ENCODE data around the gene CBX4. TPM values are rescaled to one million over a fixed set of nuclear protein-coding genes. Genes with fewer than 3 reads are reported as not detected.
A peak's percentile ranks its signal among the peaks of the same experiment; 100 is the strongest.

CBX4 gene
- total and polyA plus RNA-seq, 7 experiments from 2014 or later = 4.0 to 134 (median 78.3) TPM

DNA sequence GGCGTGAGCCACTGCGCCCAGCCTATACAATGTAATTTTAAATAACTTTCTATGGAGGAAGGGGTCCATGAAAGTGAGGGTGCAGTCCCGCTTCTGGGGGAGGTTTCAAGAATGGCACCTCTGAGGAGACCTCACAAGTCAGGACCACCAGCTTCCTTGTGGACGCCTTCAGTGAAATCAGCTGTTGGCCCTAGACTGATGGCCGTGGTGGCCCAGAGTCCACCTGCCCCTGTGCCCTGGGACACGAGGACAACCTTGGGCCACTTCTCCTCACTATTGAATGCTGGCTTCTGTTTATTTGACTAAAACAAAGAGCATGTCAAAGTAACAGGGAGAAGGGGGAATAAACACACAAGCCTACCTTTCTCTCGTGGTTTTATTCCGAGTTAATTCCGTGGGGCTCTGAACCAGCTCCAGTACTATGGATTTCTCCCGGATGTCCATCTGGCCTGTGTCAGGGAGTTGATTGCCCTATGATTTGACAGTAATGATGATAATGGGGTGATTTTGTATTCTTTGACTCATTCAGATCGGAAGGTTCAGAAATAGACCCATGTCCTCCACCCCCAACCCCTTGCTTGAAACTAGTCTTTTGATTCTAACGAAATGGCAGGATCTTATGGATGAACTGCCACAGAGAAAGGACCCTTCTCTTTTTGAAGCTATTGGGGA, 8.6 kb upstream of the CBX4 start:
- intact Hi-C loops (cut with micrococcal nuclease) = loop anchor here in 1 of 2 donors (5.0 to 10.0 kb wide), 3 partner anchors 67 to 1547 kb away; partner anchors contain the start of gene BAHCC1
- peaks cover 14 to 16% of the 10 kb centered on the region in 2 donors for H3K4me1 ChIP-seq (ENCODE audit: control insufficient read depth in 2 of 2, insufficient read depth in 2 of 2, low read length in 2 of 2)
- Mint-ChIP-seq H3K4me1 (peaks cover 0 to 19% (median 10%) of the 10 kb centered on the region in 7 donors), H3K27me3 (peaks cover 2 to 33% (median 13%) of the 10 kb centered on the region in 5 donors), H3K4me3 (no peak overlapping the region), H3K27ac (no peak overlapping the region), H3K9me3 (no peaks in the 10 kb centered on the region), H3K36me3 (no peaks in the 10 kb centered on the region)
- no peak for DNase-seq
- no peak for ATAC-seq
- H3K27ac ChIP-seq (ENCODE audit: low read depth, low read length) = no peak overlapping the region
- no peaks in the 10 kb centered on the region for H3K36me3 ChIP-seq (ENCODE audit: control insufficient read depth in 2 of 3, insufficient read depth in 3 of 3, low read length in 3 of 3)
- H3K4me3 ChIP-seq (ENCODE audit: low read length) = no peak overlapping the region
- H3K27me3 ChIP-seq (ENCODE audit: control insufficient read depth in 2 of 2, insufficient read depth in 2 of 2, low read length in 2 of 2) = peaks cover 0 to 6% of the 10 kb centered on the region in 2 donors
- H3K9me3 ChIP-seq (ENCODE audit: control insufficient read depth in 2 of 3, low read length in 3 of 3) = no peaks in the 10 kb centered on the region
- ChIA-PET POLR2A (no interaction called here), CTCF (interaction anchor here (1.0 to 1.7 kb wide), 2 partner anchors 69 to 102 kb away, joined by 3 to 4 read pairs; no protein-coding TSS in a partner anchor)

DNA sequence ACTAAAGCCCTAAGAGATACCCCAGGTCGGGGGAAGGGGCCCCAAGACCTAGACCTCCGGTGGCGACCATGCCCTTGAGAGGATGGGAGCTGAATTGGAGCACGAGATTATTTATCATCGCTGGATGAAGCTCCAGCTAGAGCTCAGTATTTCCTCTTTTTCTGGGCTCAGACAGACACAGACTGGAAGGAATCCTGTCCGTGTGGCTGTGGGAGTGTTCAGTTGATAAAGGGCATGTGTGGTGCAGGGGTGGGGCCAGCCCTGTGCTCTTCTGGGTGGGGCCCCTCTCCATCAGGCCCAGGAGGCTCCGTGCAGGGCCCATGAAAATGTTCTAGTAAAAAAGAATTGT, 6.3 kb upstream of the CBX4 start:
- intact Hi-C loops (cut with micrococcal nuclease) = loop anchor here in 1 of 2 donors (5.0 to 10.0 kb wide), 3 partner anchors 69 to 1549 kb away; partner anchors contain the start of gene BAHCC1
- CTCF ChIA-PET = interaction anchor here (0.6 kb wide), 2 partner anchors 10 to 26 kb away, joined by 3 read pairs; no protein-coding TSS in a partner anchor
- POLR2A ChIA-PET = interaction anchor here (0.6 kb wide), 1 partner anchor 52 kb away, joined by 3 read pairs; no protein-coding TSS in a partner anchor

DNA sequence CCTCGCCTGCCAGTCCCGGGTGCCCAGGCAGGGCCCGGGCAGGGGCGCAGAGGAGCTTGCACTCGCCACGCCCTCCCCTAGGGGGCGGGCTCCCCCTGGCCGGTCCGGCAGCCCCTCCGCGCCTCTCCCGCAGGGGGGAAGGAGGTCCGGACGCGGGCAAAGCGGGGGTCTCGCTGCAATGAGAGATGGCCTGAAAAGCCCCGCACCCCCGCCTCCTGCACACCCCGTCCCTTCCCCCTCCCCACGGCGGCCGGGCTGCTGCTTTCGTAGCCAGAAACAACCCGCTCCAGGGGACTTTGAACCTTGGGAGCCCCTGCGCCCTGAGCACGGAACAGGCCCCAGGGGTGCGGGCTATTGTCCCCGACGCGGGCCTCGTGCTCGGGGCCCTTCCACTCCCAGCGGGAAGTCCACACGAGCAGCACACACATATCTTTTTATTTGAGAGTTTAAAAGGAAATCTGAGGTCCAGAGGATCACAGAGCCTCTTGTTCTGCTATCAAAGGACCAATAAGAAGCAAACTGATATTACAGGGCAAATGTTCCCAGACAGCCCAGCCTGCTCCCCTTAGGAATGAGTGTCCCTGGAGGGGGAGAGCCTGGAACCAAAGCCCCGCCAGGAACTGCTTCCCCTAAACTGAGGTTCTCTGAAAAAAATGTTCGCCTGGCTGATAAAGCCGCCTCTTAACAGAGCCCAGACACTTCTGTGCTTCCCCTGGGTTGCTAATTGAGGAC, 5.8 kb upstream of the CBX4 start:
- Histone ChIP-seq H3K27me3 (ENCODE audit: control insufficient read depth in 2 of 2, insufficient read depth in 2 of 2, low read length in 2 of 2) (peaks cover 15 to 30% of the 10 kb centered on the region in 2 donors), H3K4me3 (ENCODE audit: low read length) (no peak overlapping the region), H3K9me3 (ENCODE audit: control insufficient read depth in 2 of 3, low read length in 3 of 3) (no peaks in the 10 kb centered on the region), H3K4me1 (ENCODE audit: control insufficient read depth in 2 of 2, insufficient read depth in 2 of 2, low read length in 2 of 2) (peaks cover 39 to 44% of the 10 kb centered on the region in 2 donors), H3K36me3 (ENCODE audit: control insufficient read depth in 2 of 3, insufficient read depth in 3 of 3, low read length in 3 of 3) (no peaks in the 10 kb centered on the region), H3K27ac (ENCODE audit: low read depth, low read length) (no peak overlapping the region)
- intact Hi-C loops (cut with micrococcal nuclease) = loop anchor here (1.0 to 10.0 kb wide), 5 partner anchors 70 to 1550 kb away; partner anchors contain the start of gene BAHCC1 (in 1 of the 2)
- Mint-ChIP-seq H3K4me3 (peak overlapping the region in 8 of 10 donors; percentile 12 to 95 (median 40)), H3K36me3 (no peaks in the 10 kb centered on the region), H3K9me3 (no peaks in the 10 kb centered on the region), H3K27ac (no peak overlapping the region), H3K27me3 (peaks cover 13 to 57% (median 29%) of the 10 kb centered on the region in 5 donors), H3K4me1 (peaks cover 7 to 40% (median 26%) of the 10 kb centered on the region in 7 donors)
- ChIA-PET POLR2A (interaction anchor here (1.3 kb wide), 1 partner anchor 10 kb away, joined by 4 read pairs; no protein-coding TSS in a partner anchor), CTCF (interaction anchor here (0.6 kb wide), 2 partner anchors 10 to 25 kb away, joined by 3 read pairs; no protein-coding TSS in a partner anchor)
- DNase-seq = peak in 7 of 9 donors; percentile 28 to 72 (median 42)
- peak; percentile 69 for ATAC-seq

More for the DNA sequence above, 6.3 kb upstream of the CBX4 start:
- Histone ChIP-seq H3K27ac (ENCODE audit: low read depth, low read length) (no peak overlapping the region), H3K9me3 (ENCODE audit: control insufficient read depth in 2 of 3, low read length in 3 of 3) (no peaks in the 10 kb centered on the region), H3K4me1 (ENCODE audit: control insufficient read depth in 2 of 2, insufficient read depth in 2 of 2, low read length in 2 of 2) (peaks cover 35 to 38% of the 10 kb centered on the region in 2 donors), H3K27me3 (ENCODE audit: control insufficient read depth in 2 of 2, insufficient read depth in 2 of 2, low read length in 2 of 2) (peaks cover 15 to 27% of the 10 kb centered on the region in 2 donors), H3K4me3 (ENCODE audit: low read length) (no peak overlapping the region), H3K36me3 (ENCODE audit: control insufficient read depth in 2 of 3, insufficient read depth in 3 of 3, low read length in 3 of 3) (no peaks in the 10 kb centered on the region)
- peaks cover 13 to 53% (median 27%) of the 10 kb centered on the region in 5 donors for H3K27me3 Mint-ChIP-seq
- H3K9me3 Mint-ChIP-seq = no peaks in the 10 kb centered on the region
- no peak for DNase-seq
- H3K36me3 Mint-ChIP-seq = no peaks in the 10 kb centered on the region
- peak overlapping the region in 1 of 9 donors; percentile 16 for H3K27ac Mint-ChIP-seq
- ATAC-seq = peak; percentile 40
- peaks cover 7 to 35% (median 21%) of the 10 kb centered on the region in 7 donors for H3K4me1 Mint-ChIP-seq
- peak overlapping the region in 2 of 10 donors; percentile 11 to 95 for H3K4me3 Mint-ChIP-seq

DNA sequence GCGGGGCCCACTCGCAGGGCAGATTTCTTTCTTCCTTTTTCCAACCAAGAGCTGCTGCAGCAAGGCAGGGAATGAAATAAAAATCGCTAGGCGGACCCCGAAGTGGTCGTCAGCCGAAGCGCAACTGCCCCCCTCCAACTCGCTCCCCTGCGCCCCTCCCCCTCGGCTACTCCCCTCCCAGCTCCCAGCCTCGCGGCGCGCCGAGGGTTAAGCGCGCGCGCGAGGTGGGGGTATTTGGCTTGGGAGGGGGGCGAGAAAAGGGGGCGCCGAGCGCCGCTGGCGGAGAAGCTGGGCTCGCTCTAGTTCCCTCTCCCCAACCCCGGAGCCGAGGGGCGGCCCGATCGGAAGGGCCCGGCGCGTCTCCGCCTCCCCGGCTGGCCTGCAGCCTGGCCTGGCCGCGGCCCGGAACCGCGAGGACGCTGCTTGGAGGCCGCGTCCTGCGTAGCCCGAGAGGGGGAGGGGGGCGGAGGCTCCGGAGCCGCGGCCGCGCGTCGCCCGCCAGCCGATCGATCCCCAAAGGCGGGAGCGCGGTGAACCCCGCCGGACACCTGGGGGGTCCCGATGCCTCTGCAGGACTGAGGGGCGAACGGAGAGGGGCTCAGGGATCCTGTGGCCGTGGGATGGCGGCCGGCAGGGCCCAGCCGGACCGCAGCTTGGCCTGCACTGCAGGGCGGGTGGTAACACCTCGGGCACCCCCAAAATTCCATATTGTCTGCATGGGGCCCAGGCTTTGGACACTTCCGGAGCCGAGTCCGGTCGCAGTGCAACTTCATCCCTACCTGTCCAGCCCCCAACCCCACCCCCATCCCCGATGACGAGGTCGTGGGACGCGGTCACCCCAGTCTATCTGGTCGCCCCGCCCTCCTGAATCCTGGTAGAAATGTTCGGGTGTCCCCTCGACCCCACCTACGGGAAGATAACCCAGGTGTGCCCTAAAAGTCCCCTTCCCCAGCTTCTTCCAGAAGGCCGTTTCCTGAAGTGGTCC, 4.9 kb upstream of the CBX4 start:
- intact Hi-C loops (cut with micrococcal nuclease) = loop anchor here (1.0 to 10.0 kb wide), 4 partner anchors 71 to 1551 kb away; partner anchors contain the start of gene BAHCC1 (in 1 of the 2)
- peaks cover 13 to 61% (median 29%) of the 10 kb centered on the region in 5 donors for H3K27me3 Mint-ChIP-seq
- ATAC-seq (no peak), DNase-seq (no peak)
- H3K4me1 ChIP-seq (ENCODE audit: control insufficient read depth in 2 of 2, insufficient read depth in 2 of 2, low read length in 2 of 2) = peaks cover 40 to 50% of the 10 kb centered on the region in 2 donors
- peak overlapping the region in 1 of 9 donors; percentile 62 for H3K27ac Mint-ChIP-seq
- H3K27ac ChIP-seq (ENCODE audit: low read depth, low read length) = no peak overlapping the region
- ChIA-PET CTCF (no interaction called here), POLR2A (interaction anchor here (0.6 to 1.3 kb wide), 4 partner anchors 8 to 1298 kb away, joined by 3 to 4 read pairs (median 3); no protein-coding TSS in a partner anchor)
- peaks cover 15 to 34% of the 10 kb centered on the region in 2 donors for H3K27me3 ChIP-seq (ENCODE audit: control insufficient read depth in 2 of 2, insufficient read depth in 2 of 2, low read length in 2 of 2)
- H3K9me3 Mint-ChIP-seq = no peaks in the 10 kb centered on the region
- peak overlapping the region; percentile 76 to 96 (median 84) for H3K4me3 Mint-ChIP-seq
- no peaks in the 10 kb centered on the region for H3K36me3 Mint-ChIP-seq
- H3K4me3 ChIP-seq (ENCODE audit: low read length) = peak overlapping the region; percentile 43
- peaks cover 7 to 43% (median 26%) of the 10 kb centered on the region in 7 donors for H3K4me1 Mint-ChIP-seq
- no peaks in the 10 kb centered on the region for H3K36me3 ChIP-seq (ENCODE audit: control insufficient read depth in 2 of 3, insufficient read depth in 3 of 3, low read length in 3 of 3)
- no peaks in the 10 kb centered on the region for H3K9me3 ChIP-seq (ENCODE audit: control insufficient read depth in 2 of 3, low read length in 3 of 3)

DNA sequence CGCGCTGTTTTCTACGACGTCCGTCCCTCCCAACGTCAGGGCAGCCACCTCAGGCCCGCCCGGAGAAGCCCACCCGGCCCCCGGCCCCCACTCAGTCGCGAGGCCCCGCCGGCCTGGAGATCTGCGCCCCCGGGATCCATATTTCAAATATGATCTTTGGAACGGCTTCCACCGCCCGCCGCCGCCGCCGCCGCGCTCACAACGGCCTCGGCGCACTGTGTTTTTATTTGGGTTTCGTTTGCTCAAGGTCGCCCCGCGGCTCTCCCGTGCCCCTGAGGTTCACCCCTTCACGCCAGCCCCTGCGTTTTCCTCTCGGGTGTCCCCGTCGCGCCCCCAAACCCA, 4.2 kb upstream of the CBX4 start:
- H3K36me3 Mint-ChIP-seq = no peaks in the 10 kb centered on the region
- intact Hi-C loops (cut with micrococcal nuclease) = loop anchor here in 1 of 2 donors (5.0 to 10.0 kb wide), 3 partner anchors 71 to 1551 kb away; partner anchors contain the start of gene BAHCC1
- peak overlapping the region; percentile 43 for H3K4me3 ChIP-seq (ENCODE audit: low read length)
- peaks cover 0 to 2% (median 0%) of the 10 kb centered on the region in 11 donors for H3K9me3 Mint-ChIP-seq
- ChIA-PET POLR2A (interaction anchor here (1.1 to 3.2 kb wide), 4 partner anchors 8 to 54 kb away, joined by 3 to 11 read pairs (median 4); partner anchors contain the start of gene CBX8), CTCF (no interaction called here)
- ATAC-seq = no peak
- peaks cover 40 to 50% of the 10 kb centered on the region in 2 donors for H3K4me1 ChIP-seq (ENCODE audit: control insufficient read depth in 2 of 2, insufficient read depth in 2 of 2, low read length in 2 of 2)
- H3K9me3 ChIP-seq (ENCODE audit: control insufficient read depth in 2 of 3, low read length in 3 of 3) = no peaks in the 10 kb centered on the region
- H3K27ac Mint-ChIP-seq = peak overlapping the region in 2 of 9 donors; percentile 62 to 72
- peaks cover 13 to 58% (median 26%) of the 10 kb centered on the region in 5 donors for H3K27me3 Mint-ChIP-seq
- no peak overlapping the region for H3K27ac ChIP-seq (ENCODE audit: low read depth, low read length)
- peak overlapping the region; percentile 76 to 96 (median 84) for H3K4me3 Mint-ChIP-seq
- DNase-seq = peak in 3 of 9 donors; percentile 38 to 41 (median 38)
- H3K36me3 ChIP-seq (ENCODE audit: control insufficient read depth in 2 of 3, insufficient read depth in 3 of 3, low read length in 3 of 3) = no peaks in the 10 kb centered on the region
- H3K4me1 Mint-ChIP-seq = peaks cover 7 to 43% (median 26%) of the 10 kb centered on the region in 7 donors
- H3K27me3 ChIP-seq (ENCODE audit: control insufficient read depth in 2 of 2, insufficient read depth in 2 of 2, low read length in 2 of 2) = peaks cover 15 to 34% of the 10 kb centered on the region in 2 donors
